A549 treated with AZD2906 at 1 μM for 4 hours (cell line): ENCODE measurements around the gene CD151. TPM values are rescaled to one million over a fixed set of nuclear protein-coding genes. Genes with fewer than 3 reads are reported as not detected.

Experiments
- total RNA-seq: library from RNA; stranded (reverse); fragments of 200-300 nt; extraction: Qiagen RNA extraction; gene quantifications from 5 replicates; pipeline ENCODE4 v1.2.3, GENCODE V29; 2022

Gene CD151
- 840 to 907 TPM (median 868 TPM) in 5 replicates for total RNA-seq

DNA sequence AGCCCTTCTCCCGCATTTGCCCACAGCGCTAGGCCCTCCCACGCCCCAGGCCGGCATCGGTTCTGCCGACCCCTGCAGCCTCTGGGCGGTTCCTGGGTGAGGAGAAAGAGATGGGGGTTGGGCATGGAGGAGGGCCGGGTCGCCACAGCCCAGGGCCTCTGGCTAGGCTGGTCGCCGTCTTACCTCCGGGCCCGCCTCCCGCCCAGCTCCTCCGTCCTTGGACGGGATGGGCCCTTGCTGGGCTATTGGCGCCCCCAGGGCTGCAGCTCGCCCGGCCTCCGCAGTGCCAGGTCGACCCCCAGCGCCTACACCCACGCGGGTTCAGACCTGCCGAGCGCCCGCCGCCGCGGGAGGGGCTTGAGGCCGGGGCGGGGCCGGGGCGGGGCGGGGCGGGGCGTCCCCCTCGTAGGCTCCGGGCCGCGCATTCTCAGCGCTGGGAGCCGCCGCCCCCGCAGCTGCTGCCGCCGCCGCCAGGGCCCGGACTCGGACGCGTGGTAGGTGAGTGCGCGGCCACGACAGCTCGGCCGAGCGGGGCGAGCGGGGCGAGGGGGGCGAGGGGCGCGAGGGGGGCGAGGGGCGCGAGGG lies at the start of gene CD151:
TSS of gene CD151 (plus strand) at position 424 of the 585 bp plus-strand sequence. CDS start 3,118 bp downstream, outside the sequence.

DNA sequence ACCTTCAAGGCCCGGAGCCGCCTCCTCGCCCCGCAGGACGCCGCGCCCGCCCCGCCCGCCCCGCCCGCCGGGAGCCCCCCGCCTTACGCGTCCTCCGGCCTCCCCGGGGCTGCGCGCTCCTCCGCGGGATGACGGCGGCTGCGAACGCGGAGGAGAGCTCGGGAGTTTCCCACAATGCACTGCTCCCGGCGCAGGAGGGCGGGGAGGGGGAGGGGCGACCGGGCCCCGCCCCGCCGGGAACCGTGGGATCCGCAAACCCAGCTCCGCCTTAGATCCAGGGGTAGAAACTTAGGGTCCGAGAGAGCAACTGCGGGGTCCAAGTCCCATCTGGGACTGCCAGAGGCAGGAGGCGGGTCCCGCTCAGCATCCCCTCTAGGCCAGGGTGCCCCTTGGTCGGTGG lies 42.8 kb upstream of the CD151 start, which contains the start of gene CEND1:
TSS of gene CEND1 (minus strand) at position 148 of the 400 bp plus-strand sequence. CDS start 1,514 bp downstream, outside the sequence.

DNA sequence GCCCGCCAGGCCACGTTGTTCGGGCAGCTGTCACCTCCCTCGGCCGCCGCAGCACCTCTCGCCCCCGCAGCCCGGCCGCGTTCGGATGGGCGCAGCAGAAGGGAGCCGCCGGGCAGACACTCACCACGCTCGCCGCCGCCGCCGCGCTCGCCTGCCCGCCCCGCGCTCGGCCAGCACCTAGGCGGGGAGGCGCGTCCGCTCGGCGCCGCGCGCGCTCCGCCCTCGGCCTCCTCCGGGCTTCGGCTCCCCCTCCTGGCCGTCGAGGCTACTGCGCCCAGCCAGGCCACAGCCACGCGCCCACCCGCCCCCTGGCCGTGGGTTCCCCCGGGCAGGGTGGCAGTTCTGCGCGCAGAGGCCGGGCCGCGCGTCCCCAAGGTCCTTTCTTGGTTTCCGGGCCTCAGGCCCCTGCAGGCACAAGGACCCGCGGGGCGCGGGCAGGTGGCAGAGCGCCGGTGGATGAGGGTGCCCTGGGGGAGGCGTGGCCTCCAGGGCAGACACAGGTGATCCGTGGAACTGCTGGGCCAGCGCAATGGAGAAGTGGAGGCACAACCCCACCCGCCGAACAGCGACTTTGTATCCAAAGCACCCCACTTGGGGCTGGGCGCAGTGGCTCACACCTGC lies 34.5 kb upstream of the CD151 start, which contains the start of gene SLC25A22:
TSS of gene SLC25A22 (minus strand) at position 189 of the 621 bp plus-strand sequence. CDS start 3,275 bp downstream, outside the sequence.

DNA sequence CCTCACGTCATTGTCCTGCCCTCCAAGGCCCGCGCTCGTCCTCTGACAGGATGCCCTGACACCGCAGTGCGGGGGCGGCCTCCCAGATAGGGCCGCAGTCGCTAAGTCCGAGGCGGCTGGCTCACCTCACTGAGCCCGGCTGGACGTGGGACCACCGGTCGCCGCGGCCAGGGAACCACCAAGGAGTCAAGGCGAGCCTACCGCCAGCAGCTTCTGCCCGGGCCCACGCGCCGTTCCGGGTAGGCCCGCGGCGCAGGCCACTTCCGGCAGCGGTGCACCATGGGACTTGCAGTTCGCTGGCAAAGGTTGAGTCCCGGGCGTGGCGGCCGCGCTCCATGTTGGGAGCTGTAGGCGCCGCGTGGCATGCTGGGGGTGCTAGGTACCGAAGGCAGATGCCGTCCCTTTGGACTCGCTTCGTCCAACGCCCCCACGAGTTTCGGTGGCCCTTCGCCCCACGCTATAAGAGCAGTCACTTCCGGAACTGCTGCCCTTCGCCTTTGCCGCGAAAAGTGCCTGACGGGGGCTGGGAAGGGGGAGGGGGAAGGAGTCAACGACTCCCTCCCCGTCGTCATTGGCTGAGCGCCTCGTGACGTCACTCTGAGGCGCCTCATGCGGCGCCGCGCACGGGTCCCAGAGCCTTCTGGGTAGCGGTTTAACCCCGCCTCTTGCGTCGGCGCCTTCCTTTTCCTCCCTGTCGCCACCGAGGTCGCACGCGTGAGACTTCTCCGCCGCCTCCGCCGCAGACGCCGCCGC lies 23.3 kb upstream of the CD151 start, which contains the start of gene RPLP2:
TSS of gene RPLP2 (plus strand) at position 681 of the 753 bp plus-strand sequence. CDS start 268 bp downstream, outside the sequence.

DNA sequence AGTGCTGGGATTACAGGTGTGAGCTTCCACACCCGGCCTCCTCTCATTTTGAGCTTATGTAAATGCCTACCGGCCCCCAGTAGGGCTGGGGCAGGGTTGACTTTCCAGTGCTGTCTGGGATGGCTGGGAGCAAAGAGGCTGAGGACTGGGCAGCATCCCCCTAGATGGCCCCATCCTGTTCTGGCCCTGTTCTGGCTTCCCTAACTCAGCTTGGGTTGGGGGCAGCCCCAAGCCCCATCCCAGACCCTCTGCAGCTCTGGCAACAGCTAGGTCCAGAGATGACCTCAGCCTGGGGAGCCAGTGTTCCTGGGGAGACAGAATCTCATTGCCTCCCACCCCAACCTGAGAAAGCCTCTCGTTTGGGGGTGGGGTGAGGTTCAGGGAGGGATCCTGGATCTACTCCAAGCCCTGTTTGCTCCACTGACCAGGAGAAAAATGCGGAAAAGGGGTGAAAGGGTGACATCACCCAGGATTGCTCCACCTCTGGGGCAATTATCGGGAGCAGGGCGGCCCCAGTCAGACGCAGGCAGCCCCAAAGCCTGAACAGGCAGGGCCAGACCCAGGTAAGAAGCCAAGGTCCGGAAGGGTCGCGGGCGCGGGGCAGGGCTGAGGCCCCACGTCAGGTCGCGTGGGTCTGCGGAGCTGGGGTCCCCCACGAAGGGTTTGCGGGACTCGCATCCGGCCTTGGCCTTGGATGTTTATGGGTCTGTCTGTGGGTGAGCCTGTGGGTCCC lies 14.2 kb upstream of the CD151 start, which contains the start of gene PNPLA2:
TSS of gene PNPLA2 (plus strand) at position 519 of the 733 bp plus-strand sequence. CDS start 805 bp downstream, outside the sequence.

DNA sequence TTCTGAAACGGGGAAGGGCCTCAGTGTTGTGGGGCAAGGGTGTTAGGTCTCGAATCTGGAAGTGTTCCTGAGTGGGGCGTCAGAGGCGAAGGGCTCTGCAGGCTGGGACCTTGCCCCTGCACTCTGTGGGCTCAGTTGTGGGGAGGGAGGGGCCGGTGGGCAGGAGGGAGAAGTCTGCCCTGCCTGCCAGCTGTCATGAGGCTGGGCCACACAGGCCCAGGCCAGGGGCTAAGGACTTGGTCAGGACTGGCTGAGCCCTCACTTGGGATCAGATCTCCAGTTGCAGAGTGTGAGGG lies 4.9 kb upstream of the CD151 start, which contains the start of gene CRACR2B:
TSS of gene CRACR2B (plus strand) at position 23 of the 296 bp plus-strand sequence. CDS start 689 bp downstream, outside the sequence.

DNA sequence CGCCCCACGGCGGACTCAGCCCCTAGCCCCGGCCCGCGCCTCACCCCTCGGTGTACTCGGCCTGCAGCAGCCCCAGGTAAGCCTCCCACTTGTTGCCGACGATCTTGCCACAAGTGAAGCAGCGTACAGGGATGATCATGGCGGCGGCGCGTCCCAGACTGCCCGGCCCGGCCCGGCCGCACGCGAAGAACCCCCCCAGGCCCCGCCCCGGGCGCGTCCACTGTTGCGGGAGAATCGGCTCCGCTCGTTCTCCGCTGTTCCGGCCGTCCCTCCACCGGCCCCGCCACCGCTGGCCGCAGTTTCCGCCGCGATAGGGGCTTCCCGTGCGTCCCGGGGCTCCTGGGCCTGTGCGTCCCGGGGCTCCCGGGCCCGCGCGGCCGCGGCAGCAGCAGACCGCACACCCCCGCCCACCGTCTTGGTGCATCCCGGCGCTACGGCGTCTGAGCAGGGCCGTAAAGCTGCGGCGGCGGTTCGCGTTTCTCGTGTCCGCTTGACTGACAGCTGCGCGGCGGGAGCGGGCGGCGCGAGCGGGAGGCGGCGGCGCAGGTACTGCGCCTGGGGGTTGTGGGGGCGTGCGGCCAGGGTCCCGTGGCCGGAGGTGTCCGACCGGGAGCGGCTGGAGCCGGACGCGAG lies 9.7 kb downstream of the CD151 start, which contains the start of the genes POLR2L and TSPAN4:
TSS of gene POLR2L (minus strand) at position 160 of the 633 bp plus-strand sequence. CDS start at position 139, 21 bp downstream.
TSS of gene TSPAN4 (plus strand) at position 483 of the 633 bp plus-strand sequence. CDS start 7,453 bp downstream, outside the sequence.

Other genes starting within 250 kb of the CD151 start
- gene IRF7, start 217.0 kb upstream of the CD151 start, total RNA-seq, result 4.5 to 8.4 TPM (median 7.3 TPM) in 5 replicates
- gene CDHR5, start 208.0 kb upstream of the CD151 start, total RNA-seq, result 0.03 to 0.41 TPM (median 0.09 TPM) in 5 replicates
- not detected in 5 replicates for gene SCT, start 205.8 kb upstream of the CD151 start, total RNA-seq
- gene DRD4, start 195.7 kb upstream of the CD151 start, total RNA-seq, result 0.20 to 0.34 TPM (median 0.29 TPM) in 5 replicates
- gene DEAF1, start 137.7 kb upstream of the CD151 start, total RNA-seq, result 32.1 to 37.2 TPM (median 36.5 TPM) in 5 replicates
- 8.1 to 12.3 TPM (median 10.8 TPM) in 5 replicates for gene TMEM80, start 137.1 kb upstream of the CD151 start, total RNA-seq
- gene EPS8L2, start 126.7 kb upstream of the CD151 start, total RNA-seq, result 75.7 to 126 TPM (median 112 TPM) in 5 replicates
- 373 to 432 TPM (median 392 TPM) in 5 replicates for gene TALDO1, start 85.5 kb upstream of the CD151 start, total RNA-seq
- gene GATD1, start 55.5 kb upstream of the CD151 start, total RNA-seq, result 40.1 to 46.1 TPM (median 41.7 TPM) in 5 replicates
- gene CEND1, start 42.9 kb upstream of the CD151 start, total RNA-seq, result 1.6 to 2.9 TPM (median 2.1 TPM) in 5 replicates
- gene SLC25A22, start 34.7 kb upstream of the CD151 start, total RNA-seq, result 21.2 to 36.1 TPM (median 32.3 TPM) in 5 replicates
- gene PIDD1, start 27.7 kb upstream of the CD151 start, total RNA-seq, result 9.0 to 15.5 TPM (median 13.9 TPM) in 5 replicates
- gene RPLP2, start 23.0 kb upstream of the CD151 start, total RNA-seq, result 1,597 to 2,654 TPM (median 2,318 TPM) in 5 replicates
- gene PNPLA2, start 14.0 kb upstream of the CD151 start, total RNA-seq, result 37.0 to 61.7 TPM (median 57.7 TPM) in 5 replicates
- gene CRACR2B, start 5.0 kb upstream of the CD151 start, total RNA-seq, result 3.3 to 7.2 TPM (median 6.2 TPM) in 5 replicates
- 554 to 741 TPM (median 647 TPM) in 5 replicates for gene POLR2L, start 9.6 kb downstream of the CD151 start, total RNA-seq
- 136 to 205 TPM (median 200 TPM) in 5 replicates for gene TSPAN4, start 9.9 kb downstream of the CD151 start, total RNA-seq
- gene CHID1, start 77.9 kb downstream of the CD151 start, total RNA-seq, result 72.1 to 77.3 TPM (median 74.4 TPM) in 5 replicates
- gene AP2A2, start 92.9 kb downstream of the CD151 start, total RNA-seq, result 26.6 to 35.8 TPM (median 33.6 TPM) in 5 replicates
- 0.05 TPM in 1 of 5 replicates, not detected in the others for gene MUC6, start 203.8 kb downstream of the CD151 start, total RNA-seq
- gene MUC2, start 241.9 kb downstream of the CD151 start, total RNA-seq, result 0.04 to 0.24 TPM (median 0.12 TPM) in 5 replicates